ENCODE data around the gene ATP7A.

DNA sequence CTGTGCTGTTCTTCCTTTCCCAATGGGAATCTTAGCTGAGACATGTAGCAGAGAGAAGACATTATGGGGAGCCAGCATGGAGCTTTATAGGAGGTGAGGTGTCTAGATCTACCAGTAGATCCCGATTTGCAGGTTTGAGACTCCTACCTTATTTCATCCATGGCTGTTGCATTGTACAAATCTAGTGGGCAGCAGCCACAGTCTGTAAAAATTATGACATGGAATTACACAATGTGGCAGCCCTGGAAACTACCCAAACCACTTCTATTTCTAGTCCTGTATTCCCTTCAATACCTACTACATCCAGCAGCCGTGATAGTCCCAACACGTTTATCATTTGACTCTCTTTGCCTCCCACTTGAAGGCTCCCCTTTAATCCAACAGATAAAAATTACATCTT is 8.1 kb downstream of the ATP7A start:
- TF ChIP-seq POLR2A (IDR thresholded peaks at IDR 0.05) (no peak), POLR2AphosphoS5 (IDR thresholded peaks at IDR 0.05) (no peak), EP300 (IDR thresholded peaks at IDR 0.05) (no peak)
- TF ChIP-seq, protein P1, sequence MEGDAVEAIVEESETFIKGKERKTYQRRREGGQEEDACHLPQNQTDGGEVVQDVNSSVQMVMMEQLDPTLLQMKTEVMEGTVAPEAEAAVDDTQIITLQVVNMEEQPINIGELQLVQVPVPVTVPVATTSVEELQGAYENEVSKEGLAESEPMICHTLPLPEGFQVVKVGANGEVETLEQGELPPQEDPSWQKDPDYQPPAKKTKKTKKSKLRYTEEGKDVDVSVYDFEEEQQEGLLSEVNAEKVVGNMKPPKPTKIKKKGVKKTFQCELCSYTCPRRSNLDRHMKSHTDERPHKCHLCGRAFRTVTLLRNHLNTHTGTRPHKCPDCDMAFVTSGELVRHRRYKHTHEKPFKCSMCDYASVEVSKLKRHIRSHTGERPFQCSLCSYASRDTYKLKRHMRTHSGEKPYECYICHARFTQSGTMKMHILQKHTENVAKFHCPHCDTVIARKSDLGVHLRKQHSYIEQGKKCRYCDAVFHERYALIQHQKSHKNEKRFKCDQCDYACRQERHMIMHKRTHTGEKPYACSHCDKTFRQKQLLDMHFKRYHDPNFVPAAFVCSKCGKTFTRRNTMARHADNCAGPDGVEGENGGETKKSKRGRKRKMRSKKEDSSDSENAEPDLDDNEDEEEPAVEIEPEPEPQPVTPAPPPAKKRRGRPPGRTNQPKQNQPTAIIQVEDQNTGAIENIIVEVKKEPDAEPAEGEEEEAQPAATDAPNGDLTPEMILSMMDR (IDR thresholded peaks at IDR 0.05) = no peak
